GM23248 (cell line): Measurements from ENCODE around the gene RAD51B.

Experiments used
- EZH2 ChIP-seq: fragments of 200-600 bp; sonication (generic); IDR thresholded peaks from 2 replicates; pipeline ENCODE4 v1.6.1; 2018; ENCODE audit warnings: antibody characterized with exemption, mild to moderate bottlenecking; ENCODE audit not compliant: insufficient read depth, poor library complexity, severe bottlenecking
- EZH2phosphoT487 ChIP-seq: fragments of 200-600 bp; sonication (generic); IDR thresholded peaks from 2 replicates; pipeline ENCODE4 v1.6.1; 2018; ENCODE audit warnings: antibody characterized with exemption, moderate library complexity, mild to moderate bottlenecking, low read depth; ENCODE audit not compliant: insufficient read depth

DNA sequence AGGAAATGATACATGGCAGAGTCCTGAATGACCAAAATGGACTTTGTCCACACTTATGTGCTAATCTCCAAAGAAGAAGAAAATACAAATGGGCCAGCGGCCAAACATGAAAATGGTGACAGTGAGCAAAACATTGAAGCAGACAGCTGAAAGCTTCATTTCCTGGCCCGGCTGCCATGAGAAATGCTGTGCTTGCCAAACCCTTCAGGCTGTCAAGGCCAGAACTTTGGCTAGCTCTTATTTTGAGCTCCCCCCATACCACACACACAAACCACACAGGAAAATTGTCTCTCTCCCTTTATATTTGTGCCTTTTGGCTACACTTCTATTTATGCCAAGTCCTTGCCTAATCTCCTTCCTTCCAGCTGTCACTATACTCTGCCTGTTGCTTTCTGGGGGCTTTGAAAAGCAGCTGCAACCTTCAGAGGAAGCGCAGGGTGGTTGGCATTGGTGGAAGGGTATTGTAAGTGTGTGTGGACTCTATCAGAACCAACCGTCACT, 323.8 kb downstream of the RAD51B start:
- TF ChIP-seq EZH2 (no peak), EZH2phosphoT487 (no peak)
